Heart left ventricle (tissue), 16 donors: ENCODE results near the gene PTK6. TPM values are rescaled to one million over a fixed set of nuclear protein-coding genes. Genes with fewer than 3 reads are reported as not detected.
A peak's percentile ranks its signal among the peaks of the same experiment; 100 is the strongest.

ENCODE experiments used
- ATAC-seq, 4 donors: fragments of 200-7000 bp; cut with Tn5 transposase; one replicate each; pipeline ENCODE4 v1.9.1; 2020 to 2022; ENCODE audit warnings: moderate library complexity in 4 of 4, mild to moderate bottlenecking in 3 of 4, moderate number of reproducible peaks in 1 of 4
- DNase-seq, 5 donors: peaks; one replicate each; pipeline ENCODE4 v3.0.0-alpha.2; 2020
- H3K27ac ChIP-seq, 12 donors: fragments of 200-600 bp; sonication (generic) in 4 of 12; one replicate each; pipeline versions ENCODE4 v1.5.0 to v1.8.0; 2016 to 2022; ENCODE audit warnings: mild to moderate bottlenecking in 2 of 12
- H3K27me3 ChIP-seq, 9 donors: fragments of 200-600 bp; sonication (generic) in 2 of 9; one replicate each; pipeline versions ENCODE4 v1.5.1 to v1.8.0; 2016 to 2022; ENCODE audit warnings: mild to moderate bottlenecking in 3 of 9
- H3K36me3 ChIP-seq, 9 donors: fragments of 200-600 bp; sonication (generic) in 2 of 9; one replicate each; pipeline versions ENCODE4 v1.5.0 to v1.8.0; 2018 to 2022; ENCODE audit warnings: mild to moderate bottlenecking in 2 of 9
- H3K4me1 ChIP-seq, 12 donors: fragments of 200-600 bp; sonication (generic) in 4 of 12; one replicate each; pipeline versions ENCODE4 v1.5.0 to v1.8.0; 2016 to 2022; ENCODE audit warnings: mild to moderate bottlenecking in 3 of 12
- H3K4me3 ChIP-seq, 12 donors: fragments of 200-600 bp; sonication (generic) in 4 of 12; one replicate each; pipeline versions ENCODE4 v1.5.0 to v1.8.0; 2017 to 2022; ENCODE audit warnings: mild to moderate bottlenecking in 9 of 12, moderate library complexity in 4 of 12
- H3K9me3 ChIP-seq, 12 donors: fragments of 200-600 bp; sonication (generic) in 4 of 12; one replicate each; pipeline versions ENCODE4 v1.5.0 to v1.8.0; 2016 to 2022; ENCODE audit warnings: mild to moderate bottlenecking in 1 of 12
- CTCF ChIP-seq, 12 donors: fragments of 200-600 bp; sonication (generic) in 4 of 12; IDR thresholded peaks; one replicate each; pipeline versions ENCODE4 v1.5.0 to v1.8.0; 2018 to 2022; ENCODE audit warnings: antibody characterized with exemption in 12 of 12, mild to moderate bottlenecking in 5 of 12
- POLR2A ChIP-seq, 2 donors: fragments of 450-650 bp; IDR thresholded peaks; one replicate each; pipeline ENCODE4 v1.6.1; 2017; ENCODE audit warnings: antibody characterized with exemption in 2 of 2, mild to moderate bottlenecking in 2 of 2, moderate library complexity in 2 of 2
- WGBS, 4 donors: extraction: QIAGEN DNeasy Blood & Tissue Kit in 2 of 4; methylation state at CpG; one replicate each; pipeline versions ENCODE4 v1.1.5 to v1.1.7; 2013 to 2018; 5-methylcytosine and 5-hydroxymethylcytosine counted together
- intact Hi-C, 10 donors: fragments of 100-400 bp; cut with DNase I; formaldehyde crosslinking; loops; one replicate each; pipeline versions ENCODE4 v1.11.1 to v1.14.2; 2022
- polyA plus RNA-seq, 2 donors: library from polyadenylated mRNA; stranded (reverse); fragments of 200-250 nt; gene quantifications; one replicate each; pipeline ENCODE4 v1.2.3, GENCODE V29; 2013
- total RNA-seq, 9 donors: library from RNA; depleted of rRNA in 2 of 9; stranded (reverse); fragments of >200 nt in 2 of 9; fragmentation: NEBNext Ultra II Directional in 3 of 9; extraction: Animal tissue kit (Norgen Biotek cat#: 25700) in 3 of 9; gene quantifications; one replicate each; pipeline versions ENCODE4 v1.1.0 to v1.2.4, GENCODE V29; 2016 to 2023
- donor health status: ischemic (EF 13 %, LVEDD 7.1; RV severe dilation, severe dysfunction).
- donor health status: healthy with polysubstance abuse.
- donor health status: DM: no; HTN: yes; CAD: no.
- donor health status: DM: no; HTN: no; CAD: no.
- donor health status: ischemic (EF 25% LVEDD 6.9; RV normal size, moderate dysfunction).
- donor health status: ischemic (EF 25% LVEDD 5.7; RV mildly dilated, moderate dysfunction).
- donor health status: healthy.
- donor health status: DM: yes; HTN: yes; CAD: no.
- donor health status: ischemic (EF 35%, LVEDD 5.7; RV mildly dilated, moderate dysfunction).
- donor health status: nonischemic (EF 11% LVEDD 7.7; RV severe dilation, severe dysfunction).
- donor health status: DM: yes; HTN: yes; CAD: no.
- donor health status: PGD.
- donor health status: ischemic (EF 29% LVEDD 5.4; RV normal size, mild dysfunction).
- donor health status: nonischemic (EF 23%, LVEDD 6.1; RV moderate dilation, normal function).

PTK6 gene
- total and polyA plus RNA-seq, 11 donors = 0.04 to 0.29 (median 0.12) TPM; not detected in 7

DNA sequence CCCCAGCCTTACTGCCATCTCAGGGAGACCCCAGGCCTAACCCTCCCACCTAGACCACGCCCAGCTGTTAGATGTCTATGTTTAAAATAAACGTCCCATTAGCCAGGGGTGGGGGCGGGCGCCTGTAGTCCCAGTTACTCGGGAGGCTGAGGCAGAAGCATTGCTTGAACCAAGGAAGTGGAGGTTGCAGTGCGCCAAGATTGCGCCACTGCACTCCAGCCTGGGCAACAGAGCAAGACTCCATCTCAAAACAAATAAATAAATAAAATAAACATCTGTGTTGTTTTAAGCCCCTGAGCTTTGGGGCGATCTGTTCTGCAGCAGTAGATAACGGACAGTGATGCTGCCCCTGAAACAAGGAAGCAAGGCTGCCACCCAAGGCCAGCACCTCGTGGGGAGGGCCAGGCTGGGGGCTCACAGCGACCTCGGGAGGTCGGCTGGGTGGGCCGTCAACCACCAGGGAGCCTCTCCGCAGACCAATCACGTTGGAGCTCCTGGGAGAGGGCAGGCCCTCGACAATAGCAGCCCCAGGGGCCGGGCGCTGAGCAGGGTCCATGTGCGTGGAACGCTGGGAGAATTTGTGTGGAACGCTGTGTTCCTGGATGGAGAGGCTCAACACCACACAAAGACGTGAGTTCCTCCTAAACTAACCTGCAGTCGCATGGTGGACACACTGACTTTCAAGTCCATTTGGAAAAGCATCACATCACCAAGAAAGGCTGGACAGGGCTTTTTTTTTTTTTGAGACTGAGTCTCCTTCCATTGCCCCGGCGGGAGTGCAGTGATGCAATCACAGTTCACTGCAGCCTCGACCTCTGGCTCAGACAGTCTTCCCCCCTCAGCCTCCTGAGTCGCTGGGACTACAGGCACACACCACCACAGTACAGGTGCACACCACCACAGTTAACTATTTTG, 37.9 kb upstream of the PTK6 start:
- H3K27me3 ChIP-seq = peaks cover 0 to 20% (median 0%) of the 10 kb centered on the region in 9 donors
- peaks cover 0 to 13% (median 6%) of the 10 kb centered on the region in 9 donors for H3K36me3 ChIP-seq
- intact Hi-C loops = loop anchor here in 3 of 10 donors (5.0 kb wide), 1 partner anchor 38 kb away; the partner anchor contains the start of gene PTK6 (in 3 of the 3)
- peak overlapping the region in 6 of 12 donors; percentile 75 to 99 (median 86) for H3K4me3 ChIP-seq
- H3K9me3 ChIP-seq = no peaks in the 10 kb centered on the region
- ATAC-seq = no peak
- WGBS, 4 donors = 75 to 81% (median 77%) methylated on average over 27 to 28 of the region's 28 CpGs
- TF ChIP-seq POLR2A (IDR thresholded peaks at IDR 0.05) (no peak), CTCF (IDR thresholded peaks at IDR 0.05) (no peak)
- peak overlapping the region in 7 of 12 donors; percentile 82 to 96 (median 90) for H3K27ac ChIP-seq
- peaks cover 0 to 36% (median 18%) of the 10 kb centered on the region in 12 donors for H3K4me1 ChIP-seq
- peak in 1 of 5 donors; percentile 35 for DNase-seq

- ATAC-seq (peak; percentile 39 to 82 (median 78)), DNase-seq (peak; percentile 81 to 90 (median 85))
- Histone ChIP-seq H3K9me3 (no peaks in the 10 kb centered on the region), H3K4me1 (peaks cover 0 to 36% (median 18%) of the 10 kb centered on the region in 12 donors), H3K36me3 (peaks cover 0 to 13% (median 6%) of the 10 kb centered on the region in 9 donors), H3K27ac (peak within 1 kb of the TSS; percentile 54 to 96 (median 86)), H3K27me3 (peaks cover 0 to 17% (median 0%) of the 10 kb centered on the region in 9 donors), H3K4me3 (peak within 1 kb of the TSS; percentile 65 to 99 (median 86))
- intact Hi-C loops = no loop called here
- TF ChIP-seq CTCF (IDR thresholded peaks at IDR 0.05) (no peak), POLR2A (IDR thresholded peaks at IDR 0.05) (no peak)
- WGBS, 4 donors = 0 to 8% (median 6%) methylated on average over 13 to 40 of the region's 40 CpGs
Observed at GRCh38 chr20:63574156-63574828, 37.1 kb upstream of the PTK6 start, which contains the start of gene HELZ2. HELZ2 (minus strand) TSS chr20:63574239; CDS start chr20:63572385, 1,854 bp downstream.

GRCh38 chr20:63573647-63574131, 36.5 kb upstream of the PTK6 start:
- 1 to 4% (median 3%) methylated on average over 20 to 24 of the region's 24 CpGs for WGBS, 4 donors
- TF ChIP-seq CTCF (IDR thresholded peaks at IDR 0.05) (no peak), POLR2A (IDR thresholded peaks at IDR 0.05) (no peak)
- Histone ChIP-seq H3K4me1 (peaks cover 0 to 36% (median 18%) of the 10 kb centered on the region in 12 donors), H3K36me3 (peaks cover 0 to 16% (median 6%) of the 10 kb centered on the region in 9 donors), H3K9me3 (no peaks in the 10 kb centered on the region), H3K27me3 (peaks cover 0 to 14% (median 0%) of the 10 kb centered on the region in 9 donors), H3K4me3 (peak overlapping the region; percentile 65 to 99 (median 86)), H3K27ac (peak overlapping the region; percentile 54 to 96 (median 86))
- intact Hi-C loops = no loop called here
- peak in 1 of 5 donors; percentile 23 for DNase-seq
- ATAC-seq = peak in 3 of 4 donors; percentile 1 to 19 (median 9)
